GM18499 (cell line): ENCODE data around the gene MYO9A.
"Not testable (repeated sequence)": the region's sequence is repeated elsewhere in the genome, so short reads cannot be mapped to it uniquely, and the experiment has no call there.

Experiments used
- ATAC-seq: cut with Tn5 transposase; IDR thresholded peaks from one replicate; pipeline ENCODE4 v1.9.1; 2021; ENCODE audit warnings: moderate number of reproducible peaks; ENCODE audit not compliant: insufficient read depth, unreplicated experiment

The MYO9A gene

GRCh38 chr15:72096796-72097195 is 21.2 kb downstream of the MYO9A start:
- ATAC-seq = no peak

- no peak for ATAC-seq
These were observed 25.3 kb downstream of the MYO9A start for GRCh38 chr15:72092691-72093090.

- no peak for ATAC-seq
These were observed 25.9 kb downstream of the MYO9A start for GRCh38 chr15:72092006-72092405.

GRCh38 chr15:72086920-72087648 is 30.9 kb downstream of the MYO9A start:
- ATAC-seq = no peak

DNA sequence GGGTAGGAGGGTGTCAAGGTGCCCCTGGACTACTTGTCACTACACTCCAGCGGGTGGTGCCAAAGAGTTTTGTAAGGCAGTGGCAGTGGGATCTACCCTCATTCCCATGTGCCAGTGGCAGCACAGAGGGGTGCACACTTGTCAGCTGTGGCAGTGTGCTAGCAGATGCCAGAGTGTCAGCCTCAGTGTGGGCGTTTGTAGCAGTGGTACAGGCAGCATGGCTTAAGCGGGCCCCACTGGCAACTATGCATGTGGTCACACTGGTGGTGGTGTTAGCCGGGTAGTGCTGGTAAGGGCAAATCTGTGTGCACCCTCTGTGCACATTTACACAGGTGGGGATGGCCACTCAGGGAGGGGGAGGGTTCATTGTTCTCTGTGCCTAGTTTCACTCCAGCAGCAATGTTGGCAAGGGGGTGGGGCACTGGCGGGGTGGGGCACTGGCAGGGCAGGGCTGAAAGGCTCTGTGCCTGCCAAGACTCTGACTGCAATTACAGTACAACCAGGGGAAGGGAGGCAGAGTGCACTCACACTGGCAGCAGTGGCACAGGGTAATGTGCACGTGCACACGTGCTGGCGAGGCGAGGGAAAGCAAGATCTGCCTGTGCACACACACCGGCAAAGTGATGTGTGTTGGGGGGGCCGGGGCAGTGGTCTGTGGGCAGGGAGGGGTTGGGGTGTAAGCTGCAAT is 31.8 kb downstream of the MYO9A start:
- ATAC-seq = no peak

DNA sequence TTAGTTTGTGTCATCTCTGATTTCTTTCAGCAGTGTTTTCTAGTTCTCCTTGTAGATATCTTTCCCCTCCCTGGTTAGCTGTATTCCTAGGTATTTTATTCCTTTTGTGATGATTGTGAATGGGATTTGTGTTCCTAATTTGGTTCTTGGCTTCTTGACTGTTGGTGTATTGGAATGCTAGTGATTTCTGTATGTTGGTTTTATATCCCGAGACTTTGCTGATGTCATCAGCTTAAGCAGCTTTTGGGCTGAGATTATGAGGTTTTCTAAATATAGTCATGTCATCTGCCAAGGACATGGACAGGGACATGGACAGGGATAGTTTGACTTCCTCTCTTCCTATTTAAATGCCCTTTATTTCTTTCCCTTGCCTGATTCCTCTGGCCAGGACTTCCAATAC is 35.8 kb downstream of the MYO9A start:
- ATAC-seq = no peak

DNA sequence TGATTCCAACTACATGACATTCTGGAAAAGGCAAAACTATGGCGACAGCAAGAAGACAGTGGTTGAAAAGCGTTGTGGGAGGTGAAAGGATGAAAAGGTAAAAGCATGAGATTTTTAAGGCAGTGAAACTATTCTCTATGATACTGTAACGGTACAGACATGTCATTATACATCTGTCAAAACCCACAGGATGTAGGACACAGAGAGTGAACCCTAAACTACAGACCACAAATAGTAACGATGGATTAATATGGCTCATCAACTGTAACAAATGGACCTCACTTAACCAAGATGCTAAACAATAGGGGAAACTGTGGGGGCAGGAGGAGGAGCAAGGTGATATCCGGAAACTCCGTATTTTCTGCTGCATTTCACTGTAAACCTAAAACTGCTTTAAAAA is 39.1 kb downstream of the MYO9A start:
- no peak for ATAC-seq

DNA sequence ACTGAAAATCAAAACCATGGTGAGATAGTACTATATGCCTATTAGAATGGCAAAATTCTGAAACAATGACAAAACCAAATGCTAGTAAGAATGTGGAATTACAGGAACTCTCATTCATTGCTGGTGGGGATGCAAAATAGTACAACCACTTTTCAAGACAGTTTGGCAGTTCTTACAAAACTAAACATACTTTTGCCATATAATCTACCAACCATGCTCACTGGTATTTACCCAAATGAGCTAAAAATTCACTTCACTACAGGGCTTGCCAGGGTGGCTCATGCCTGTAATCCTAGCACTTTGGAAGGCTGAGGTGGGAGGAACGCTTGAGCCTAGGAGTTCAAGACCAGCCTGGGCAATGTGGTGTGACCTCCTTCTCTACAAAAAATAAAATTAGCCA is 40.0 kb downstream of the MYO9A start:
- no peak for ATAC-seq

DNA sequence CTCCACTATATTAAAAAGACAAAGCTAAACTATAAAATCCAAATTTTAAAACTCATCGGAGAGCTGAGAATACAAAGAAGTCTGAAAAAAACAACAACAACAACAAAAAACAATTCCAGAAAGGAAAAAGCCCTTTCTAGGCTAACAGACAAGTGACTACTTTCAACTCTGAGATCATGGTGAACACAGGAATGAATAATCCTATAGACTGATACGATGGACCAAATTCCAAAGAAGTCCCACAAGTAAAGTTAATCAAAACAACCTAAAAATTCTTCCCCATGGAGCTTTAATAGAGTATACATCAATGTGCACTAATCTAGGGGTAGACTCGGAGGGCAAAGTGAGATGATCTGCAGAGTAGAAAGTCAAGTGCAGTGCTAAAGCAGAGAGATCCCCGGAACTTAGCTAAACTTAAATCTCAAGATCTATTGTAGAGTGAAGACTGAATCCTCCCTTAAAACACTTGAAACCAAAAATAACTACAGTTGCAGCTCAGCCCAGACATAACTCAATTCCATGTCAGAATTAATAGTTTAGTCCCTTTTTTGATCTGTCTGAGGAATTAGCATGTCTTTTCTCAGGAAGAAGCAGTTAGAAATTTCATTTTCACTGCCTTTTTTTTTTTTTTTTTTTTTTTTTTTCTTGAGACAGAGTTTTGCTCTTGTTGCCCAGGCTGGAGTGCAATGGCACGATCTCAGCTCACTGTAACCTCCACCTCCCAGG is 43.5 kb downstream of the MYO9A start:
- ATAC-seq = no peak

DNA sequence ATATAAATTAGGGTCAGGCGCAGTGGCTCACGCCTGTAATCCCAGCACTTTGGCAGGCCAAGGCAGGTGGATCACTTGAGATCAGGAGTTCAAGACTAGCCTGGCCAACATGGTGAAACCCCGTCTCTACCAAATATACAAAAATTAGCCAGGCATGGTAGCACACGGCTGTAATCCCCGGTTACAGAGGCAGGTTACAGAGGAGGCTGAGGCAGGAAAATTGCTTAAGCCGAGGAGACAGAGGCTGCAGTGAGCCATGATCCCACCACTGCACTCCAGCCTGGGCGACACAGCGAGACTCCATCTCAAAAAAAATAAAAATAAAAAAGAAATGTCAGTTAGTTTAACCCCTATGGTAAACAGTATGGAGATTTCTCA is 46.5 kb downstream of the MYO9A start:
- ATAC-seq = not testable (repeated sequence)

GRCh38 chr15:72070817-72071447 is 47.0 kb downstream of the MYO9A start:
- no peak for ATAC-seq

GRCh38 chr15:72068856-72069255 is 49.1 kb downstream of the MYO9A start:
- no peak for ATAC-seq

DNA sequence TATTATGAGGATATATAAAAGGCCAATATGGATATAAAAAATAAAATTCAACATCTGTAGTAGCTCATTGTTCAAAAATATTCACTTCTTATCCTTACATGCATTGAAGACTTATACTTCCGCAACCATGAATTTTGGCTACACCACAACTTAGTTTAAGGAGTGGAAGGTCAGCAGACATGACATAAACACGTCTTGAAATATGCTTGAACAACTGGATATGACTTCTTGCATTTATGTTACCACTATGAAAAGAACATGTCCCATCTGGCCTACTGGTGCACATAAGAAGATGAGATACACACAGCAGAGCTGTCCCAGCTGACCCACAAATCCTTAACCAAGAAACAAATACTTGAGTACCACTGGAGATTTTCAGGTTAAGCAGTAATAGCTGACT is 52.1 kb downstream of the MYO9A start:
- no peak for ATAC-seq

GRCh38 chr15:72063186-72063585 is 54.8 kb downstream of the MYO9A start:
- no peak for ATAC-seq

DNA sequence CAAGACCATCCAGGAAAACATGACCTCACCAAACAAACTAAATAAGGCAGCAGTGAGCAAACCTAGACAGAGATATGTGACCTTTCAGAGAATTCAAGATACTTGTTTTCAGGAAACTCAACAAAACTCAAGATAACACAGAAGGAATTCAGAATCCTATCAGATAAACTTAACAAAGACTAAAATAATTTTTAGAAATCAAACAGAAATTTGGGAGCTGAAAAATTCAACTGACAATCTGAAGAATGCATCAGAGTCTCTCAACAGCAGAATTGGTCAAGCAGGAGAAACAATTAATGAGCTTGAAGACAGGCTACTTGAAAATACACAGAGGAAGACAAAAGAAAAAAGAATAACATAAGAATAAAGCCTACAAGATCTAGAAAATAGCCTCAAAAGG is 55.6 kb downstream of the MYO9A start:
- ATAC-seq = no peak

DNA sequence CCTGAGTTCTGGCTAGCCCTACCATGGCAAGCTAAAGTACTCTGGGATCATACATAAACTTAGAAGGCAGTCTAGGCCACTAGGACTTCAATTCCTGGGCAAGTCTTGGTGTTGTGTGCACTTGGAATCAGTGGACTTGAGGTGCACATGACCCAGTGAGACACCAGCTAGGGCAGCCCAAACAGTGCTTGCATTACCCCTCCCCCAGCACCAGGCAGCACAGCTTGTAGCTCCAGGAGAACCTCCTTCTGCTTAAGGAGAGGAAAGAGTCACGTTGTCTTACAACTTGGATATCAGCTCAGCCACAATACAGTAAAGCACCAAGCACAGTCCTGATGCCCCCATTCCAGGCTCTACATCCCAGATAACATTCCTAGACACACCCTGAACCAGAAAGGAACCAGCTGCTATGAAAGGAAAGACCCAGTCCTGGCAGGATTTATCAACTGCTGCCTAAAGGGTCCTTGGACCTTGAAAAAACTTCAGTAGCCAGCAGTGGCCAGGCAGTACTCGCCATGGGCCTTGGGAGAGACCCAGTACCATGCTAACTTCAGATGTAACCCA is 57.2 kb downstream of the MYO9A start:
- ATAC-seq = no peak

- no peak for ATAC-seq
These were observed 59.4 kb downstream of the MYO9A start for GRCh38 chr15:72058585-72058984.

- no peak for ATAC-seq
These were observed 60.3 kb downstream of the MYO9A start for GRCh38 chr15:72057548-72058091.

- ATAC-seq = not testable (repeated sequence)
These were observed 61.7 kb downstream of the MYO9A start for GRCh38 chr15:72056217-72056616.

DNA sequence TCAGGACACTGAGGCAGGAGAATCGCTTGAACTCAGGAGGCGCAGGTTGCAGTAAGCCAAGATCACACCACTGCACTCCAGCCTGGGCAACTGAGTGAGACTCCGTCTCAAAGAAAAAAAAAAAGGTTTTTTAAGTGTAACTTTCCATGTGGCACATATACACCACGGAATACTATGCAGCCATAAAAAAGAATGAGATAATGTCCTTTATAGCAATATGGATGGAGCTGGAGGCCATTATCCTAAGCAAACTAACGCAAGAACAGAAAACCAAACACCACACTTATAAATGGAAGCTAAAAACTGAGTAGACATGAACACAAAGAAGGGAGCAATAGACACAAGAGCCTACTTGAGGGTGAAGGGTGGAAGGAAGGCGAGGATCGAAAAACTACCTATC is 64.7 kb downstream of the MYO9A start:
- not testable (repeated sequence) for ATAC-seq
